ENCODE measurements around the gene SLC38A10.

SLC38A10 gene

DNA sequence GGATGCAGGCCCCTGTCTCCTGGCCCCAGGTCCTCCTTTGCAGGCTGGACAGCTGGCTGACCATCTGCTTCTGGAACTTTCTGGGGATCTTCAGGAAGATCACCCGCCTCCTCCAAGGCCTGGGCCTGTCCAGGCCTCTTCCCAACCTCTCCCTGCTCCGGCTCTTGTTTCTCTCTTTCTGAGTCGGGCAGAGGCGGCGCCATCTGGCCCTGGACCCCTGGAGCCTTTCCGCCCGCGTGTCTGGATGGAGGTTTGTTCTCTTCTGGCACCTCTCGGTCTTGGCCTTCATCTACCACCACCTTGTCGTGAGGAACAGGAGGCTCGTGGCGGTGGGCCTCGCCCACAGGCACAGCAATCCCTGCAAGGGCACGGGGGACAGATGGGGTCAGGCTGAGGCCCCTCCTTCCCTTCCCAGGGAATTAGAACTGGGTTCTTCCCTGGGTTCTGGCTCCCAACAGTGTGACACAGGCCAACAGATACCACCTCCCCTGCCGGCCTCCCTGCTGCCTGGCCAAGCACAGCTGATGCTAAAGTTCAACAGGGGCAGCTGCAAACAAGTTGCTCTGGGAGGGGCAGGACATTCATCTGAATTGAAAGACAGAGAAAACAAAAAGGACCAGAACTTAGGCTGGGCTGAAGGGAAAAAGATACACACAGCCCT, 42.7 kb downstream of the SLC38A10 start:
- TF ChIP-seq, protein P1, sequence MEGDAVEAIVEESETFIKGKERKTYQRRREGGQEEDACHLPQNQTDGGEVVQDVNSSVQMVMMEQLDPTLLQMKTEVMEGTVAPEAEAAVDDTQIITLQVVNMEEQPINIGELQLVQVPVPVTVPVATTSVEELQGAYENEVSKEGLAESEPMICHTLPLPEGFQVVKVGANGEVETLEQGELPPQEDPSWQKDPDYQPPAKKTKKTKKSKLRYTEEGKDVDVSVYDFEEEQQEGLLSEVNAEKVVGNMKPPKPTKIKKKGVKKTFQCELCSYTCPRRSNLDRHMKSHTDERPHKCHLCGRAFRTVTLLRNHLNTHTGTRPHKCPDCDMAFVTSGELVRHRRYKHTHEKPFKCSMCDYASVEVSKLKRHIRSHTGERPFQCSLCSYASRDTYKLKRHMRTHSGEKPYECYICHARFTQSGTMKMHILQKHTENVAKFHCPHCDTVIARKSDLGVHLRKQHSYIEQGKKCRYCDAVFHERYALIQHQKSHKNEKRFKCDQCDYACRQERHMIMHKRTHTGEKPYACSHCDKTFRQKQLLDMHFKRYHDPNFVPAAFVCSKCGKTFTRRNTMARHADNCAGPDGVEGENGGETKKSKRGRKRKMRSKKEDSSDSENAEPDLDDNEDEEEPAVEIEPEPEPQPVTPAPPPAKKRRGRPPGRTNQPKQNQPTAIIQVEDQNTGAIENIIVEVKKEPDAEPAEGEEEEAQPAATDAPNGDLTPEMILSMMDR (IDR thresholded peaks at IDR 0.05; ENCODE audit: poor library complexity, severe bottlenecking) = no peak
- no peaks in the 10 kb centered on the region for H3K9me3 ChIP-seq (ENCODE audit: severe bottlenecking)
- no peak overlapping the region for H3K4me3 ChIP-seq (ENCODE audit: severe bottlenecking)
- peaks cover 7% of the 10 kb centered on the region for H3K4me1 ChIP-seq (ENCODE audit: insufficient read depth, poor library complexity, severe bottlenecking)
- no peak for DNase-seq (ENCODE audit: low spot score)
- no peak overlapping the region for H3K27ac ChIP-seq (ENCODE audit: poor library complexity, severe bottlenecking)
- H3K27me3 ChIP-seq (ENCODE audit: insufficient read depth, poor library complexity, severe bottlenecking) = no peaks in the 10 kb centered on the region
- no peak for ATAC-seq (ENCODE audit: low read depth)
- H3K36me3 ChIP-seq (ENCODE audit: low read depth) = peaks cover 23% of the 10 kb centered on the region

DNA sequence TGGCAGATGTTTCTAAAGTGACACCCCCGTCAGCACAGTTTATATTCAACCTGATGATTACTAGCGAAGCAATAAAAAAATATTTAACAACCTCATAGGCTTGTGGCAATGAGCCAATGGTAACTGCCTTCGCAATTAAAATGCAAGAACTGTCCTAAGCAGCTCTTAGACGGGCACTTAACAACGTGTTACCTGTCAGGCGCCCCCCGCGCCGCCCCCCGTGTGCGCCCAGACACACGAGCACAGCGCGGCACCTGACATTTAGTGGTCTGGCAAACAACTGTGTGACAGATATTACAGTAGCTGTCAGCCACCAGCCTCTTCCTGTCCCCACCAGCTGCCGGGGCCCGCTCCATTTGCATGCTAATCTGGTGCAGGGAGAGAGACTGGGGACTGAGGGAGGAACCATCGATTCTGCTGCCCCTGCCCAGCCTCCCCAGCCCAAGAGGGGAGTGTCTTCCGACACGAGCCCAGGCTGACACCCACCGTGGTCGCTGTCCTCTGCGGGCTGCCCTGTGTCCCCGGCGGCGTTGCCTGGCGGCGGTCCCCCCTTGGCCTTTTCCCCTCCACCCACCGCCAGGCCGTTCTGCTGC, 43.3 kb downstream of the SLC38A10 start:
- H3K4me3 ChIP-seq (ENCODE audit: severe bottlenecking) = no peak overlapping the region
- no peak overlapping the region for H3K27ac ChIP-seq (ENCODE audit: poor library complexity, severe bottlenecking)
- no peaks in the 10 kb centered on the region for H3K9me3 ChIP-seq (ENCODE audit: severe bottlenecking)
- ATAC-seq (ENCODE audit: low read depth) (no peak), DNase-seq (ENCODE audit: low spot score) (no peak)
- TF ChIP-seq, protein P1 (IDR thresholded peaks at IDR 0.05; ENCODE audit: poor library complexity, severe bottlenecking) = no peak
- peaks cover 7% of the 10 kb centered on the region for H3K4me1 ChIP-seq (ENCODE audit: insufficient read depth, poor library complexity, severe bottlenecking)
- H3K27me3 ChIP-seq (ENCODE audit: insufficient read depth, poor library complexity, severe bottlenecking) = no peaks in the 10 kb centered on the region
- peaks cover 23% of the 10 kb centered on the region for H3K36me3 ChIP-seq (ENCODE audit: low read depth)

DNA sequence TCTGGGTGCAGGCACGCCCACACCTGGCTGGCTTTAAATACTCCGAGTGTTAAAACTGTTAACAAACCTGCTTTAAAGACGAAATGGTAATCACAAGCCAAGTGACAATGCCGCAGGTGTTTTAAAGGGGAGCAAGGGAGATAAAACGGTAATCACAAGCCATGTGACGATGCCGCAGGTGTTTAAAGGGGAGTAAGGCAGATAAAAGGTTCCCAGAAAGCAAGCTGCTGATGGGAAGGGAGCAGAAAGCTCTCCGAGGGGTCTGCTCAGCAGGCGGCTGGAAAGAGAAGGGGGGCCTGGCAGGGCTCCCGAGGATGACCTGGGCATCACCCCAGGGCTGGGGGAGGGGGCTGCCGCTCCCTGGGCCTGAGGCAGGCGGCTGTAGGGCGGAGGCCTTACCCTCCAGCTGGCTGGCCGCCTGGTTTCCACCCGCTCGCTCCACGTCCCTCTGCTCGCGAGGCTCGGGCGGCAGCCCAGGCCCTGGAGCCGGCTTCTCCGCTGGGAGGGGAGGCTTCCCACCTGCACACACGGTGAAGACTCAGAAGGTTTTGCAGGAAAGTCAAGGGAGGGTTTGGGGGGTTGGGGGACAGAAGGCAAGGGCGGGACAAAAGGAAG, 43.9 kb downstream of the SLC38A10 start:
- DNase-seq (ENCODE audit: low spot score) (no peak), ATAC-seq (ENCODE audit: low read depth) (no peak)
- no peaks in the 10 kb centered on the region for H3K27me3 ChIP-seq (ENCODE audit: insufficient read depth, poor library complexity, severe bottlenecking)
- no peak overlapping the region for H3K27ac ChIP-seq (ENCODE audit: poor library complexity, severe bottlenecking)
- H3K4me3 ChIP-seq (ENCODE audit: severe bottlenecking) = no peak overlapping the region
- peaks cover 23% of the 10 kb centered on the region for H3K36me3 ChIP-seq (ENCODE audit: low read depth)
- no peaks in the 10 kb centered on the region for H3K9me3 ChIP-seq (ENCODE audit: severe bottlenecking)
- TF ChIP-seq, protein P1 (IDR thresholded peaks at IDR 0.05; ENCODE audit: poor library complexity, severe bottlenecking) = no peak
- peaks cover 7% of the 10 kb centered on the region for H3K4me1 ChIP-seq (ENCODE audit: insufficient read depth, poor library complexity, severe bottlenecking)

DNA sequence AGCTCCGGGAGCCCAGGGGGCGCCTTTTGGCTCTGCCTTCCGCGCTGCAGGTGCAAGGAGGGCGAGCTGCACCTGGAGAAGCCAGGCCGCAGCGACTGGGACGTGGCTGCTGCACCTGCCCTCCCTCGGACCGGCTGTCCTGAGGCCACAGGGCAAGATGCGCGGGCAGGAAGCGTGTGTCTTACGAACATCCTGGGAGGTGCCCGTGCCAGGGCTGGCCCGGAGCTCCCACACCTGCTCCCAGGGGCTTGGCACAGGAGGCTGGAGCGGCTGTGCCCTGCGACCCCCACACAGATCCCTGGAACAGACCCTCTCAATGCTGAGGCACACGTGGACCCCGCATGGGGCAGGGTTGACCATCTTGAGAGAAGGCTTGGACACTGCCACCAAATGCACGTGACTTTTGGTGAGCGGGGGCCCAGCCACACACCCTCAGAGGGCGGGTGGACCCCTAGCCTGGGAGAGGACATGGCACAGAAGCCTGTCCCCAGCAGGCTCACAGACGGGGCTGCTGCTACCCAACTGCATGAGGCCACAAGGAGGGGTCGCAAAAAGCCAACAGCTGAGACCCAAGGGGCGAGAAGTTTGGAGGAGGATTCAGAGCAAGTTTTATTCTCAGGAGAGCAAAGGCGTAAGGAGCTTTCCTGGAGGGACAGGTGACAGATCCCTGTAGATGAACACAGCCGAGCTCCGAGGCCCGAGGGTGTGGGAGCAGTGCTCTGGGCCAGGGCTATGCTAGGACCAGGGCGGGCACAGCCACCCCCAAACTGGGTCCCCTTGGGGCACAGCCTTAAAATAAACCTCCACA, 44.6 kb downstream of the SLC38A10 start:
- Histone ChIP-seq H3K27me3 (ENCODE audit: insufficient read depth, poor library complexity, severe bottlenecking) (no peaks in the 10 kb centered on the region), H3K27ac (ENCODE audit: poor library complexity, severe bottlenecking) (no peak overlapping the region), H3K36me3 (ENCODE audit: low read depth) (peaks cover 23% of the 10 kb centered on the region), H3K9me3 (ENCODE audit: severe bottlenecking) (no peaks in the 10 kb centered on the region), H3K4me1 (ENCODE audit: insufficient read depth, poor library complexity, severe bottlenecking) (peaks cover 5% of the 10 kb centered on the region), H3K4me3 (ENCODE audit: severe bottlenecking) (no peak overlapping the region)
- ATAC-seq (ENCODE audit: low read depth) = no peak
- no peak for DNase-seq (ENCODE audit: low spot score)
- TF ChIP-seq, protein P1 (IDR thresholded peaks at IDR 0.05; ENCODE audit: poor library complexity, severe bottlenecking) = no peak
